GM10847 (cell line): ENCODE measurements around the gene PRKCZ.

Experiments used
- POLR2A ChIP-seq: IDR thresholded peaks from 2 replicates; pipeline ENCODE4 v1.6.1; 2011; ENCODE audit not compliant: insufficient read length; ENCODE audit errors: extremely low read depth

Gene PRKCZ

DNA sequence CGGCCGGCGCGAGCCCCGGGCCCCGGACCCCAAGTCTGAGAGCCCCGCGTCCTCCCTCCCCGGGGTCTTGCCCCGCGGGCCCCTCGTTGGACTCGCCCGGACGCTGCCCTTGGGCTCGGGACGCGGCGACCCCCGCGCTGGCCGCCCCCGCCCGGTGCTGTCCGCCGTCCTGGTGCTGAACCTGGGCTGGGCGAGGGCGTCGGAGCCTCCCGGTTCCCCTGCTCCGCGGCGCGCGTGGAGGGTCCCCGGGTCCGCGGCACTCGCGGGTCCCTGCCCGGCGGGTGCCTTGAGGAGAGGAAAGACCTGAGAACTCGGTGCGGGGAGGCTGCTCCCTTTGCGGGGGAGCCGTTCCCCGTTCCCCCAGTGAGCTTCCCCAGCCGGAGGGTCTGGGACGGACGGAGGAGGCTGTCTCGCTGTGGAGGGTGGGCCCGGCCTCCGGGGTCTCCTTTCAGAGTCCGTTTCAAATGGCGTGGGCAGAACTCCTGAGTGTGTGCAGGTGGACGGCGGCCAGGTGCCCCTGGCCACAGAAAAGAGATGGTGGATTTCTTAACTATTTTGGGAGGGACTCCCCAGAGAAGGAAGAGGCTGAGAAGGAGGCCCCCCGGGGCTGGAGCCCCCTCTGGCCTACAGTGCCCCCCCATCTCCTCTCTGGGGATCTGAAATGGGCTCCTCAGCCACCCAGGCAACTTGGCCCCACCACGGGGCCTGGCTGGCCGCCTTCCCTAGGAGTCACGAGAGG is 30.5 kb upstream of the PRKCZ start:
- TF ChIP-seq POLR2A: no peak

DNA sequence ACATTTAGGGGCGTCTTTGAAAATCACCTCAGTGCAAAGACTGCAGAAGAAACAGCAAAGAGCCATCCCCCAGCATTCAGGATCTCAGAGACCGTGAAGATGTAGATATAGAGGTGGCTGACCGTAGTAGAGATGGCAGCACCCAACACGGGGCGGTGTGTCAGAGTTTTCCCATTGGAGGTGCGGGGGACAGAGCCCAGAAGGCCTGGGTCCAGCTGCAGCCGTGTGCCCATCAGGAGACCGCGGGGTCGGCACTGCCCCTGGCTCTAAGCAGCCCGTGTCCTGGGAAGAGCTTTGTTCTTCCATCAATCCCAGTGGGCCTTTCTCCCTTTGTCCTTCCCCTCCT is 29.9 kb upstream of the PRKCZ start:
- TF ChIP-seq POLR2A: no peak

DNA sequence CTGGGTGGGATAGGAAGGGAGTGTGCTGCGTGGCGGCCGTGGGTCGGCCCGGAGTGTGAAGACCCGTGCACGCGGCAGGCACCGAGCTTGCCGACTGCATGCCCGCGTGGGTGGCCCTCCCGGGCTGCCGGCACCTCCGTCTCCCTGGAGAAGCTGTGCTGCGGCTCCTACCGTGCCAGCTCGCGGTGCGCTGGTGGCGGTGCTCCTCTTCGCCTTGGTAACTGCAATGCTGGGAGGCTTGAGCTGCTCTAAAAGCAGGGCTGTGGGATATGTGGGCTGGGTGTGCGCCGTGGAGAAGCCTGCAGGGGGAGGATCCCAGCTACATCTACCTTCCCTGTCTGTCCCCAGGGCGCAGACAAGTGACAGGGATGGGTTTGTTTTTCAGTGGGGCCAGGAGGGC is 28.7 kb upstream of the PRKCZ start:
- no peak for TF ChIP-seq POLR2A

DNA sequence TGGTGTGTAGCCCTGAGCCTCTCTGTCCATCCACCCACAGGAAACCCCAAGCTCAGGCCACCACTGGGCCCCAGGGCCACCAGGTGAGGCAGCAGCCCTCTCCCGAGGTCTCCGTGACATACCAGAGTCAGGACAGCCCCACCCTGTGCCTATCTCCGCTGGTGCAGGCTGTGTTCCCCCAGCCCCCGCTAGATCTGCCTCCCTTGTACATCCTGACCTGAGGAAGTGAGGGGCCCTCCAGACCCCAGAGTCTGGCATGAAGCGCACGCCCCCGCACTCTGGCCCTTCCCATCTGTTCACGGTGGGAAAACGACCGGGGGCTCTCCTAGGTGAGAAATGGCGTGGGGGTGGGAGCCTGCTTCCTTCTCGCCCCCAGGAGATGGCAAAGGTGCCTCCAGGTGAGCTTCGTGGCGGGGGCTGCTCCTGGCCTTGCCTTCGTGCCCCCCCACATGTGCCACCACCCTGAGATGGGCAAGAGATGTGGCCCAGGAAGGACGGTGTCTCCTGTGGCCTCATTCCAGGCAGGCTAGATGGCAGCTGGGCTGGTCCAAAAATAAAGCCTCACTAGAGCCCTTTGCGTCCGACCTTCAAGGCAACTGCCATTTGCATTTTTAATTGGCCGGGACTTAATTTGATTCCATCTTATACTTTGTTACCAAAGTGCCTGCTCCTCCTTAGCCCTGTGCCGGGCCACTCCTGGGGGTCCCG is 28.0 kb upstream of the PRKCZ start:
- no peak for TF ChIP-seq POLR2A

DNA sequence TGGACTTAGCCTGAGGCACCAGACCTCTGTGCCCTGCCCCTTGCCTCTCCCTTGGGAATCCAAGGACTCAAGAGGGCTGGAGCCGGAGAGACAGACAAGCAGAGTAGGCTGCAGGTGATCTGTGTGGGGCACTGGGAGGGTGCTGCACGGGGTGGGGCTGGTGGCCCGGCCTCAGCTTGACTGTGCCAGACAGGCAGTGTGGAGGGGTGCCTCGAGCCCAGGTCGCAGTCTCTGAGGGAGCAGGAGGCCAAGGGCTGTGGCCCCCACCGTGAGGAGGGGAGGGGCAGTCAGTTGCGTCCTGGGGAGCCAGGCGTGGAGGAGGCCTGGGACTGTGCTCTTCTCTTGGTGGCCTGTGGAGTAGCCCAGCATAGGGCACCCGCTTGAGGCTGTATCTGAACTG is 27.0 kb upstream of the PRKCZ start:
- TF ChIP-seq POLR2A: no peak

DNA sequence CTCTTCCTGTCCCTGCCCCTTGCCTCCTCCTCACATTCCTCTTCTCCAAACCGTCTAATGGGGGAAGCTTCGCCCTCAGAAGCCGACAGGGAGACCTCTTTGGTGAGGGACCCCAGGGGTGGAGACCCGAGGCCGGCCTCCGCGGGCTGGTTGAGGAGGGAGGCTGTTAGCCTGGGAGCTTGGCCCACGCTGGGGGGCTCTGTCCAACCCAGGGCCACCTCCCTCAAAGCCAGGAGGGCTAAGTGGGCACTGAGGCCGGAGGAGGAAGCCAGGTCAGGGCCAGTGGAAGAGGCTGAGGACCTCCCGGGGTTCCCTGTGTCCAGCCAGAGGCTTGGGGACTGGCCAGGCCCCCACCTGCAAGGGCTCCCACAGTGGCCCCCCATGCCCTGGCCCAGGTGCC is 25.8 kb upstream of the PRKCZ start:
- no peak for TF ChIP-seq POLR2A

DNA sequence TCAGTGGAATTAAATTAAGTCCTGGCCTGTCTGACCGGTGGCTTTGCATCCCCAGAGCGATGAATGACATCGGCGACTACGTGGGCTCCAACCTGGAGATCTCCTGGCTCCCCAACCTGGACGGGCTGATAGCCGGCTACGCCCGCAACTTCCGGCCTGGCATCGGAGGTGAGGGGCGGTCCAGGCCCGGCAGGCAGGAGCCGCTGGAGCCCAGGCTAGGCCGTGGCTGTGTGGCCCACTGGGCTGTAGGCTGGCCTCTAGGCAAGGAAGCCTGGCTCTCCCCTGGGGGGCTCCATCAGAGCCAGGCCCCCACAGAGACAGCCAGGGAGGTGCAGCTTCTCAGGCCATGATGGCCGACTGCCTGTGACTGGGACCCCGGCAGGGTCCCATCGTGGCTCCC is 25.3 kb upstream of the PRKCZ start:
- no peak for TF ChIP-seq POLR2A

DNA sequence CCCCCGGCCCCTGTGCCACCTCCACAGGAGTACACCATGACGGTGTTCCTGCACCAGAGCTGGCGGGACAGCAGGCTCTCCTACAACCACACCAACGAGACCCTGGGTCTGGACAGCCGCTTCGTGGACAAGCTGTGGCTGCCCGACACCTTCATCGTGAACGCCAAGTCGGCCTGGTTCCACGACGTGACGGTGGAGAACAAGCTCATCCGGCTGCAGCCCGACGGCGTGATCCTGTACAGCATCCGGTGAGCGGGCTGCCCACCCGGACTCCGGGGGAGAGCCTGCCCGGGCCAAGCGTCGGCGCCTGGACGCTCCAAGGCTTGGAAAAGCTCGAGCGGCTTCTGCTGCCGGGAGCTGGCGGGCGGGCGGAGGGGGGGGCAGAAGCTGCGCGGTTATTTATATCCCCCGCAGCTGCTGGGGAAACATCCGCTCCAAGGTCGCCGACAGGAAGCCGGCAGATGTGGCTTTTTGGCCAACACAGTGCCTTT is 24.7 kb upstream of the PRKCZ start:
- TF ChIP-seq POLR2A: no peak

DNA sequence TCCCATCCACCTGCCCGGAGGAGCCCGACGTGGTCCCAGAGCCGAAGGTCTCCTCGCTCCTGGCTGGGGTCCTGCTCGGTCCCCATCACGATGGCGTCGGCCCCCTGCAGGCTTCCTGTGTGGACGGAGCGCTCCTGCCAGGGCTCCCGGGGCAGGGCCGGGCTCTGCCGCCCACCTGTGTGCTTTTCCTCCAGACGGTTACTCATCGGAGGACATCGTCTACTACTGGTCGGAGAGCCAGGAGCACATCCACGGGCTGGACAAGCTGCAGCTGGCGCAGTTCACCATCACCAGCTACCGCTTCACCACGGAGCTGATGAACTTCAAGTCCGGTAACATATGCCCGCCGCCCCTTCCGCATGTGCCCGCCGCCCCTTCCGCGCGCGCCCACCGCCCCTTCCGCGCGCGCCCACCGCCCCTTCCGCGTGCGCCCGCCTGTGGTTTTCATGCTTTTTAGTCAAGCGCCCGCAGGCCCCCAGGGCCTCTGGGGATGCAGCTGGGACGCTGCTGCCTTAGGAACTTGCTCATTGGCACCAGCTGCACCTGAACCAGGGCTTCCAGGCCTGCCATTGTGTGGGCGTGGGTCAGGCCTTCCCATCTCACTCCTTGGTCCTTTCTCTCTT is 22.1 kb upstream of the PRKCZ start:
- TF ChIP-seq POLR2A: no peak

DNA sequence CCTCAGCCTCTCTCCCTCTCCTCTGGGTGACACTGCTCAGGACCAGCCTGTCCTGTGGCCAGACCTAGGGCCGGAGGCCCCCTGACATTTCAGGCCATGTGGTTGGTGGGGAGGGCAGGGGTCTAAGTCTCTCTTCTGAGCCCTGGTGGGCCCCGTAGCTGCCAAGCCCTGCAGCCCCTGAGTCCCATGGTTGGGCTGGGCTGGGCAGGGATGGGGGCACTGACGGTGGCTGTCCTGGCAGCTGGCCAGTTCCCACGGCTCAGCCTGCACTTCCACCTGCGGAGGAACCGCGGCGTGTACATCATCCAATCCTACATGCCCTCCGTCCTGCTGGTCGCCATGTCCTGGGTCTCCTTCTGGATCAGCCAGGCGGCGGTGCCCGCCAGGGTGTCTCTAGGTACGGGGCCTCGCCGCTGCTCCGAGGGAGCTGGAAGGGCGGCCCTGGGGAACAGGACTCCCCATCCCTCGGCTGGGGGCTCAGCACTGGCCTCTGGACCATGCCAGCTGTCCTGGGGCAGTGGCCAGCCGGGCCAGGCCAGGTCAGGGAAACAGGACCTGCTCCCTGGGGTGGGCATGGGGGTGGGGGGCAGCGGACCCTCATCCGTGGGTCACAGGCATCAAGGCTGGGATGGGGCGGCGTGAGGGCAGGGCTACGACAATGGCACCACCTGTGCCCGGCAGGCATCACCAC is 21.2 kb upstream of the PRKCZ start:
- no peak for TF ChIP-seq POLR2A

DNA sequence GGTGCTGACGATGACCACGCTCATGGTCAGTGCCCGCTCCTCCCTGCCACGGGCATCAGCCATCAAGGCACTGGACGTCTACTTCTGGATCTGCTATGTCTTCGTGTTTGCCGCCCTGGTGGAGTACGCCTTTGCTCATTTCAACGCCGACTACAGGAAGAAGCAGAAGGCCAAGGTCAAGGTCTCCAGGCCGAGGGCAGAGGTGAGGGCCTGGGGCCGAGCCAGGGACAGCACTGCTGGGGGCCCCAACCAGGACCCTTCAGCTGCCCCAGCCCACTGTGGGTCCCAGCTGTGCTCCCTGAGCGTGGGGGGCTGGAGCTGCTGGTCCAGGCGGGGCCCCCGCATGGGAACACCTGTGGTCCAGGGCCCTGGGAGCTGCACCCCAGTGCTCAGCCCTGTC is 20.6 kb upstream of the PRKCZ start:
- TF ChIP-seq POLR2A: no peak

DNA sequence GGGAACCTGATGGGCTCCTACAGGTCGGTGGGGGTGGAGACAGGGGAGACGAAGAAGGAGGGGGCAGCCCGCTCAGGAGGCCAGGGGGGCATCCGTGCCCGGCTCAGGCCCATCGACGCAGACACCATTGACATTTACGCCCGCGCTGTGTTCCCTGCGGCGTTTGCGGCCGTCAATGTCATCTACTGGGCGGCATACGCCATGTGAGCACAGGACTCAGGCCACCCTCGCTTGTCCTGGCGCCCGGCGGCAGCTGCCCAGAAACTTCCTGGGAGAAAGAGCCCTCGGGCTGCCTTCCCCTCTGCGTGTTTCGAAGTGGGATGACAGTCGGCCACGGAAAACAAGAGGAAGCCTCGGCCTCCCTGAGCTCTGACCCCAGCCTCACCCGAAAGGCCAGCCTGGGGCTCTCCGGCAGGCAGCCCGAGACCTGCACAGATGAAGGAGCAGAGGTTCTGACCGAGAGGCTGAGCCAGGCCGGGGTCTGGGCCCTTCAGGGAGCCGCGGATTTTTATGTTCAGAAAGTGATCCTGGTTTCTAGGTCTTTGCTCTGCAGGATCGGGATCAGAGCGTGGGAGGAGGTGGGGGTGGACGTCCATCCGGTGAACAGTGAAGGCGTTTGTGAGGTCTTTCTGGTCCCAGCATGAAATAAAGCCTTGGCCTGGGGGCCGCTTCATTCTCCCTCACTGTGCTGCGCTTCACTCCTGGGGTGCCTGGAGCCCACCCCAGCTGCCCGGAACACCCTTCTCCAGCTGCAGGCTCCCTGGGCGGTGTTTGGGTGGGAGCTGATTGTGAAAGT is 19.9 kb upstream of the PRKCZ start:
- no peak for TF ChIP-seq POLR2A

DNA sequence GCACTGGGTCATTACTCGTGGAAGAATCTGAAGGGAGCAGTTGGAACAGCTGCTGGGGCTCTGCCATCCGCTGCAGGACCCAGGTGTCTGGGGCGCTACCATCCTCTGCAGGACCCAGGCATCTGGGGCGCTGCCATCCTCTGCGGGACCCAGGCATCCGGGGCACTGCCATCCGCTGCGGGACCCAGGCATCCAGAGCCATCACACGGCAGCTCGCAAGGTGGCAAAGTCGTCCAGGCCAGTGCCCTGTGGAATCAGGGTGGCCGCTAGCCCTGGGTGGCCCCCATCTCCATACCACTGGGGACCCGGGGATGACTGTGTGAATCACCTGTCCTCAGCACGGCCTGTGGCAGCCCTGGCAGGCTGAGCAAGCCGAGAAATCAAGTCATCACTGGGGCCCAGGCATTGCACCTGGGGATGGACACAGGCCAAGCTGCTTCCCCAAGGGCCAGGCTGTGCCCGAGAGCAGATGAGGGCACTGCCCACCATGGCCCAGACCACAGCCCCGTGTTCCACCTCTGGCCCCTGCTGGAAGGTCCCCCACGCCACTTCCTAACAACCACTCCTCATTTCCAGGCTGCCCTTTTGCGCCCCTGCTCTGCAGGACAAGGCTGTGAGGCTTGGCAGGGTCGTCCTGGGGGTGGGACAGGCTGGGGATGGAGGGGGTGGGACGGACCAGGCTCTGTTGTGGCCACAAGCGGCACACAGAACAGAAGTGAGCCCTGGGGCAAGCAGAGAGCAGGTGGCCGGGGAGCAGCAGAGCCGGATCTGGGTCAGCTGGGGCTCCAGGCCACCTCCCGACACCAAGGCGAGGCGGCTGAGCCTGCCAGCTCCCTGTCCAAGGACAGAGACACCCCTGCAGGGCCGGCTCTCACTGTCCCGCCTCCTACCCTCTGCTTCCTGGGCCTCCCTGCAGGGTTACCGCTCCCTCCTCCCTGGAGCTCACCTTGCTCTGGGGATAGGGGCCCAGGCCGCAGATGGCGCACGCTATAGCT is 18.4 kb upstream of the PRKCZ start:
- no peak for TF ChIP-seq POLR2A

DNA sequence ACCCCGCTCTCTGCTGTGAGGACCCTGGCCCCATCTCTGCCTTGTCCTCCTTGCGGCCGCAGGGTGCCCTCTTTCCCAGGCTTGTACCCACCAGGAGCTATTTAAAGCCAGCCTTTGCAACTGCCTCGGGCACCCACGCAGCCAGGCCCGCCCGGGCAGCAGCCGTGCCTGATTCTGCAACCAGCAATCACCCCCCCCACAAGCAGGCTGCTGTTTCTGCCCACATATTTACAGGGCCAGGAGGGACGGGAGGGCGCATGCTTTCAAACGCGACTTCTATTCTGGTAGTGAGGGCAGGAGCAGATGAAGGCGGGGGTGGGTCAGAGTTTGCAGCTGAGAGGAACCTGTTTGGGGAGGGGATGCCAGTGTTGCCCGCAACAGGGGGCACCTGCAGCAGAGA is 17.5 kb upstream of the PRKCZ start:
- no peak for TF ChIP-seq POLR2A
